Measurements from ENCODE around the gene UGT1A8.

DNA sequence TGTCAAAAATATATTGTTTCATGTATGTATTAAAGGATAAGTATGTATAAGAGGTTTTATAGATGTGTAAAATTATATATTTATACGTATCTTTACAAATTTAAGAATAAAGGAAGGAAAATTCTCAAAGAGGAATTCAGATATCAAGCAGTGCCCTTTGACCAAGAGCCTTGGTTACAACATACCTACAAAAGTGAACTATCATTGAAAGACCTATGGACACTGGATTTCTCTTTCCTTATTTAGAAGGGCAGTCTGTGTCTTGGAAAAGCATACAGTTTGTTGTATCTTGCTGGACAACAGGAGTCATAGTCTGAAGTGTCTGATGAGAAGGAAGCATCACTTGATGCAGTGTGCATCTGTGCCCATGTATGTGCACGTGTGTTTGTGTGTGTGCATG is 29.0 kb upstream of the UGT1A8 start:
- TF ChIP-seq ARNT (IDR thresholded peaks at IDR 0.05) (no peak), ZNF384 (IDR thresholded peaks at IDR 0.05) (no peak)
